Prostate gland (tissue), 2 donors: ENCODE data around the gene RNU2-63P.

Experiments used
- CTCF ChIP-seq, 4 experiments: fragments of 200-600 bp in 2 of 4; fragments of 450-650 bp in 2 of 4; sonication (generic) in 2 of 4; IDR thresholded peaks; 1 replicate in 3 of 4; 2 replicates in 1 of 4; pipeline ENCODE4 v1.5.1; 2016 to 2019; ENCODE audit warnings: antibody characterized with exemption in 4 of 4, mild to moderate bottlenecking in 2 of 4, moderate library complexity in 2 of 4
- POLR2A ChIP-seq: fragments of 450-650 bp; IDR thresholded peaks from one replicate; pipeline ENCODE4 v1.6.1; 2016; ENCODE audit warnings: antibody characterized with exemption, mild to moderate bottlenecking
- POLR2AphosphoS5 ChIP-seq: sonication (generic); formaldehyde crosslinking; IDR thresholded peaks from one replicate; pipeline ENCODE4 v1.6.1; 2017; ENCODE audit warnings: antibody characterized with exemption

- TF ChIP-seq CTCF (IDR thresholded peaks at IDR 0.05): no peak
- TF ChIP-seq POLR2AphosphoS5: no peak
- TF ChIP-seq POLR2A: no peak
Measured at GRCh38 chr2:88028931-88029330, 12.6 kb upstream of the RNU2-63P start.
